Measurements from ENCODE around the gene TMEM132D. TPM values are rescaled to one million over a fixed set of nuclear protein-coding genes. Genes with fewer than 3 reads are reported as not detected.

TMEM132D gene
- total RNA-seq, 2 experiments from 2014 or later = not detected

DNA sequence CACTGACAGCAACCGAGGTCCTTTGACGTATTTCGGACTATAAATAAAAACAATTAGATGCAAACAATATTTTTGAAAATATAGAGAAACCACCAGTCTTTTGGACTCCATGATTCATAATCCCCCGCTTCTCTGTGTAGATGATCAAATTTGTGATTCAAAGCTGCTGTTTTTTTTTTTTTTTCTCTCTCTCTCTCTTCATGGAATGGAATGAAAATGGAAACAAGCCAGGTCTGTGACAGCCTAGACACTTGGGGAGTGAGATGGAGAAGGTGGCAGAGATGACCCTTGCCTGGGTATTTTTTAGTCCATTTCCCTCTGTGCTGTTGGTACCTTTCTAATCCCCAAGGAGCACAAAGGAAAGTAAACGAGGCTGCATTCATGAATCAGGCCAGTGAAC is 802.0 kb downstream of the TMEM132D start:
- no peaks in the 10 kb centered on the region for H4K20me1 ChIP-seq (ENCODE audit: insufficient read depth, low read length)
- TF ChIP-seq EZH2phosphoT487 (IDR thresholded peaks at IDR 0.05; ENCODE audit: borderline replicate concordance, low read depth, low read length) = no peak
- TF ChIP-seq, protein P1, sequence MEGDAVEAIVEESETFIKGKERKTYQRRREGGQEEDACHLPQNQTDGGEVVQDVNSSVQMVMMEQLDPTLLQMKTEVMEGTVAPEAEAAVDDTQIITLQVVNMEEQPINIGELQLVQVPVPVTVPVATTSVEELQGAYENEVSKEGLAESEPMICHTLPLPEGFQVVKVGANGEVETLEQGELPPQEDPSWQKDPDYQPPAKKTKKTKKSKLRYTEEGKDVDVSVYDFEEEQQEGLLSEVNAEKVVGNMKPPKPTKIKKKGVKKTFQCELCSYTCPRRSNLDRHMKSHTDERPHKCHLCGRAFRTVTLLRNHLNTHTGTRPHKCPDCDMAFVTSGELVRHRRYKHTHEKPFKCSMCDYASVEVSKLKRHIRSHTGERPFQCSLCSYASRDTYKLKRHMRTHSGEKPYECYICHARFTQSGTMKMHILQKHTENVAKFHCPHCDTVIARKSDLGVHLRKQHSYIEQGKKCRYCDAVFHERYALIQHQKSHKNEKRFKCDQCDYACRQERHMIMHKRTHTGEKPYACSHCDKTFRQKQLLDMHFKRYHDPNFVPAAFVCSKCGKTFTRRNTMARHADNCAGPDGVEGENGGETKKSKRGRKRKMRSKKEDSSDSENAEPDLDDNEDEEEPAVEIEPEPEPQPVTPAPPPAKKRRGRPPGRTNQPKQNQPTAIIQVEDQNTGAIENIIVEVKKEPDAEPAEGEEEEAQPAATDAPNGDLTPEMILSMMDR (conservative IDR thresholded peaks at IDR 0.05; ENCODE audit: low read length) = no peak
- H3K79me2 ChIP-seq (ENCODE audit: insufficient read depth, low read depth, low read length) = no peaks in the 10 kb centered on the region
- H3K27ac ChIP-seq (ENCODE audit: low read depth, low read length, poor library complexity, severe bottlenecking) = no peak overlapping the region
- no peak for DNase-seq (ENCODE audit: low spot score)
- H3K9me2 ChIP-seq (ENCODE audit: insufficient read depth, low read length) = no peaks in the 10 kb centered on the region
- CTCF ChIA-PET (ENCODE audit: unreplicated experiment) = interaction anchor here (0.6 kb wide), 1 partner anchor 52 kb away, joined by 3 read pairs; no protein-coding TSS in a partner anchor
- H3K9me3 ChIP-seq (ENCODE audit: low read length) = no peaks in the 10 kb centered on the region
- no peak overlapping the region for H3K4me2 ChIP-seq (ENCODE audit: low read length)
- POLR2A ChIA-PET = interaction anchor here (0.6 kb wide), 1 partner anchor 204 kb away, joined by 3 read pairs; no protein-coding TSS in a partner anchor
- H3K4me3 ChIP-seq (ENCODE audit: low read depth, low read length, poor library complexity, severe bottlenecking) = no peak overlapping the region
- H3K4me1 ChIP-seq (ENCODE audit: insufficient read depth, low read length, poor library complexity, severe bottlenecking) = no peaks in the 10 kb centered on the region
- BruUV-seq (replicated peaks) = no TSS peak
- intact Hi-C loops (cut with micrococcal nuclease; ENCODE audit: unreplicated experiment) = no loop called here
- no peak overlapping the region for H2AFZ ChIP-seq (ENCODE audit: low read length)
- H3K36me3 ChIP-seq (ENCODE audit: insufficient read depth, low read length) = no peaks in the 10 kb centered on the region

DNA sequence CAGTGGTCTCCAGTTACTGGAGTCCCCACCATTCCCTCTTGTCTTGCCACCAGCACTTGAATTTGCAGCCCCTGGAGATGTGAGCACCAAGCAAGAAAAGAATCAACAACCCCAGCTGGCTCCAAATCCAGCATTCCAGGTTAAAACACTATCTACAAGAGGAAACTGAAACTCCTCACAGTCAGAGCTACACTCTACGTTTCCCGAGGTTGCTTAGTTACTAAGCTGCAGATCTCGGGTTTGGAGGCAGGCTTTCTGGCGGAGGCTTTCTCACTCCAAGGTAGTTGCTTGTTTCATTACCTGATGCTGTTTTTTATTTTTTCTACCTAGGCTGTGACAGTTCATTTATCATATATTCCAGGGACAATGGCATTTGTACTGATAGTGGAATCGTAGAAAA is 802.4 kb downstream of the TMEM132D start:
- ChIA-PET POLR2A (interaction anchor here (0.6 kb wide), 1 partner anchor 204 kb away, joined by 3 read pairs; no protein-coding TSS in a partner anchor), CTCF (ENCODE audit: unreplicated experiment) (interaction anchor here (0.6 kb wide), 1 partner anchor 52 kb away, joined by 3 read pairs; no protein-coding TSS in a partner anchor)
- Histone ChIP-seq H3K36me3 (ENCODE audit: insufficient read depth, low read length) (no peaks in the 10 kb centered on the region), H3K4me2 (ENCODE audit: low read length) (no peak overlapping the region), H3K4me3 (ENCODE audit: low read depth, low read length, poor library complexity, severe bottlenecking) (no peak overlapping the region), H3K9me3 (ENCODE audit: low read length) (no peaks in the 10 kb centered on the region), H3K27ac (ENCODE audit: low read depth, low read length, poor library complexity, severe bottlenecking) (no peak overlapping the region), H4K20me1 (ENCODE audit: insufficient read depth, low read length) (no peaks in the 10 kb centered on the region), H3K4me1 (ENCODE audit: insufficient read depth, low read length, poor library complexity, severe bottlenecking) (no peaks in the 10 kb centered on the region), H3K79me2 (ENCODE audit: insufficient read depth, low read depth, low read length) (no peaks in the 10 kb centered on the region), H2AFZ (ENCODE audit: low read length) (no peak overlapping the region), H3K9me2 (ENCODE audit: insufficient read depth, low read length) (no peaks in the 10 kb centered on the region)
- intact Hi-C loops (cut with micrococcal nuclease; ENCODE audit: unreplicated experiment) = no loop called here
- no peak for TF ChIP-seq EZH2phosphoT487 (IDR thresholded peaks at IDR 0.05; ENCODE audit: borderline replicate concordance, low read depth, low read length)
- TF ChIP-seq, protein P1 (conservative IDR thresholded peaks at IDR 0.05; ENCODE audit: low read length) = no peak
- no peak for DNase-seq (ENCODE audit: low spot score)
- no TSS peak for BruUV-seq (replicated peaks)

DNA sequence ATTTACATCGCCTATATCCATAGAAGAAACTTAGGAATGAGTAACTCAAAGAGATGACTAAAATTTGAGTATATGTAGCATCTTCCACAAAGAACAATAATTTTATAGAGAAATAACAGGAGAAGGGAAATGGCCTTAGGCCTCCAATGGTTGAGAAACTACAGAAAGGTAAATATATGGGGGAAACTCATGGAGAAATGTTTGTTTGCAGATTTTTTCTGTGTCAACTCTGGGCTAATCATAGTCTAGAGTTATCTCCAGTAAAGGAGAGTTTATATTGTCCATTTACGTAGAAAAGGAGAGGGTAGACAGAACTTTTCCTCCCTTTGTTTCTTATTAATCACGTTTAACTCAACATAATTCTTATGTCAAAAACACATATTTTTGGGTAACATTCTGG is 806.4 kb downstream of the TMEM132D start:
- no peaks in the 10 kb centered on the region for H3K9me3 ChIP-seq (ENCODE audit: low read length)
- intact Hi-C loops (cut with micrococcal nuclease; ENCODE audit: unreplicated experiment) = no loop called here
- no peaks in the 10 kb centered on the region for H4K20me1 ChIP-seq (ENCODE audit: insufficient read depth, low read length)
- H3K9me2 ChIP-seq (ENCODE audit: insufficient read depth, low read length) = no peaks in the 10 kb centered on the region
- no peak overlapping the region for H3K27ac ChIP-seq (ENCODE audit: low read depth, low read length, poor library complexity, severe bottlenecking)
- CTCF ChIA-PET (ENCODE audit: unreplicated experiment) = no interaction called here
- H3K4me2 ChIP-seq (ENCODE audit: low read length) = no peak overlapping the region
- H3K36me3 ChIP-seq (ENCODE audit: insufficient read depth, low read length) = no peaks in the 10 kb centered on the region
- H3K4me3 ChIP-seq (ENCODE audit: low read depth, low read length, poor library complexity, severe bottlenecking) = no peak overlapping the region
- no peaks in the 10 kb centered on the region for H3K79me2 ChIP-seq (ENCODE audit: insufficient read depth, low read depth, low read length)
- no peak overlapping the region for H2AFZ ChIP-seq (ENCODE audit: low read length)
- DNase-seq (ENCODE audit: low spot score) = no peak
- TF ChIP-seq EZH2phosphoT487 (IDR thresholded peaks at IDR 0.05; ENCODE audit: borderline replicate concordance, low read depth, low read length) = no peak
- TF ChIP-seq, protein P1 (conservative IDR thresholded peaks at IDR 0.05; ENCODE audit: low read length) = no peak
- no TSS peak for BruUV-seq (replicated peaks)
- H3K4me1 ChIP-seq (ENCODE audit: insufficient read depth, low read length, poor library complexity, severe bottlenecking) = no peaks in the 10 kb centered on the region
- POLR2A ChIA-PET = no interaction called here

Data from OCI-LY7 (cell line).